HEK293 (cell line): ENCODE measurements around the gene KCNAB1.

ENCODE experiments used
- ZBTB49 ChIP-seq: fragments of 450-650 bp; formaldehyde crosslinking; IDR thresholded peaks from 2 replicates; pipeline ENCODE4 v1.5.1; 2016; ENCODE audit warnings: missing biosample characterization, missing genetic modification characterization, low read depth
- ZBTB6 ChIP-seq: fragments of 450-650 bp; formaldehyde crosslinking; IDR thresholded peaks from 2 replicates; pipeline ENCODE4 v1.5.1; 2017; ENCODE audit warnings: missing biosample characterization, missing genetic modification characterization
- ZNF10 ChIP-seq: fragments of 450-650 bp; formaldehyde crosslinking; IDR thresholded peaks from 2 replicates; pipeline ENCODE4 v1.5.1; 2017; ENCODE audit warnings: missing biosample characterization, missing genetic modification characterization

GRCh38 chr3:156472684-156473083, 352.3 kb downstream of the KCNAB1 start:
- TF ChIP-seq ZBTB6 (tag by site-specific recombination) (no peak), ZNF10 (tag by site-specific recombination) (no peak), ZBTB49 (tag by site-specific recombination) (no peak)
